TTC549 (cell line): ENCODE measurements around the gene NAP1L5.

Source experiments
- FAIRE-seq: peaks from 2 replicates; lab custom pipeline; 2012; peaks lifted over from hg19 to GRCh38; lab: Jason Lieb, UNC

Gene NAP1L5

GRCh38 chr4:88697588-88698329 lies at the start of gene NAP1L5:
Gene NAP1L5 (minus strand): TSS chr4:88697829. CDS start chr4:88697754, 75 bp downstream.
- no peak for FAIRE-seq

GRCh38 chr4:88747351-88747750 lies 49.7 kb upstream of the NAP1L5 start:
- no peak for FAIRE-seq

- FAIRE-seq = no peak
These were observed 48.6 kb upstream of the NAP1L5 start for GRCh38 chr4:88746206-88746605.

- FAIRE-seq = no peak
These were observed 48.0 kb upstream of the NAP1L5 start for GRCh38 chr4:88745581-88746163.

- no peak for FAIRE-seq
These were observed 47.5 kb upstream of the NAP1L5 start for GRCh38 chr4:88745175-88745574.

- no peak for FAIRE-seq
These were observed 47.0 kb upstream of the NAP1L5 start for GRCh38 chr4:88744609-88745008.

- FAIRE-seq = no peak
These were observed 46.1 kb upstream of the NAP1L5 start for GRCh38 chr4:88743696-88744095.

GRCh38 chr4:88742561-88742960 lies 44.9 kb upstream of the NAP1L5 start:
- no peak for FAIRE-seq

GRCh38 chr4:88738180-88738579 lies 40.6 kb upstream of the NAP1L5 start:
- FAIRE-seq = no peak

GRCh38 chr4:88737307-88737941 lies 39.8 kb upstream of the NAP1L5 start:
- FAIRE-seq = no peak

GRCh38 chr4:88736264-88736663 lies 38.6 kb upstream of the NAP1L5 start:
- no peak for FAIRE-seq

GRCh38 chr4:88735564-88735963 lies 37.9 kb upstream of the NAP1L5 start:
- FAIRE-seq = no peak

GRCh38 chr4:88734403-88734949 lies 36.8 kb upstream of the NAP1L5 start:
- no peak for FAIRE-seq

- no peak for FAIRE-seq
These were observed 35.2 kb upstream of the NAP1L5 start for GRCh38 chr4:88732714-88733368.

GRCh38 chr4:88731381-88731780 lies 33.8 kb upstream of the NAP1L5 start:
- FAIRE-seq = no peak

- no peak for FAIRE-seq
These were observed 33.2 kb upstream of the NAP1L5 start for GRCh38 chr4:88730811-88731210.

GRCh38 chr4:88729146-88729760 lies 31.6 kb upstream of the NAP1L5 start:
- FAIRE-seq = no peak

- no peak for FAIRE-seq
These were observed 30.5 kb upstream of the NAP1L5 start for GRCh38 chr4:88728146-88728545.

GRCh38 chr4:88725986-88726385 lies 28.4 kb upstream of the NAP1L5 start:
- no peak for FAIRE-seq

GRCh38 chr4:88725143-88725542 lies 27.5 kb upstream of the NAP1L5 start:
- FAIRE-seq = no peak

- no peak for FAIRE-seq
These were observed 26.8 kb upstream of the NAP1L5 start for GRCh38 chr4:88724406-88724805.

GRCh38 chr4:88722828-88723227 lies 25.2 kb upstream of the NAP1L5 start:
- no peak for FAIRE-seq
